WTC11 (cell line): ENCODE results near the gene ETV2. TPM values are rescaled to one million over a fixed set of nuclear protein-coding genes. Genes with fewer than 3 reads are reported as not detected.
A peak's percentile ranks its signal among the peaks of the same experiment; 100 is the strongest.
"Not testable (repeated sequence)": the region's sequence is repeated elsewhere in the genome, so short reads cannot be mapped to it uniquely, and the experiment has no call there.

Source experiments
- ATAC-seq: fragments of 200-7000 bp; cut with Tn5 transposase; 2 replicates; pipeline ENCODE4 v1.10.0; 2021; ENCODE audit warnings: mild to moderate bottlenecking, moderate library complexity
- Bru-seq: library from RNA; stranded (reverse); fragments of 400-500 nt; gene quantifications from one replicate; lab custom pipeline; 2021; lab: Mats Ljungman, UMichigan
- CTCF ChIA-PET: fragments of 300-600 bp; sonication (Branson Sonifier 250); formaldehyde crosslinking; loops from one replicate; lab custom pipeline; 2021; ENCODE audit warnings: antibody characterized with exemption; lab: Charles Lee
- POLR2A ChIA-PET: fragments of 350-600 bp; sonication (Branson Sonifier 250); formaldehyde crosslinking; loops from one replicate; lab custom pipeline; 2021; ENCODE audit warnings: antibody characterized with exemption; lab: Charles Lee
- DNase-seq: peaks from one replicate; pipeline ENCODE4 v3.0.0; 2021; ENCODE audit warnings: low spot score
- H3K27ac Mint-ChIP-seq: 2 replicates; pipeline ENCODE4 v1.8.0; 2021; ENCODE audit warnings: mixed read lengths
- H3K27me3 Mint-ChIP-seq: 2 replicates; pipeline ENCODE4 v1.8.0; 2021; ENCODE audit warnings: low read depth, mild to moderate bottlenecking, moderate library complexity, mixed read lengths
- H3K36me3 Mint-ChIP-seq: 2 replicates; pipeline ENCODE4 v1.8.0; 2021; ENCODE audit warnings: mixed read lengths
- H3K4me1 Mint-ChIP-seq: 2 replicates; pipeline ENCODE4 v1.8.0; 2022; ENCODE audit warnings: mixed read lengths
- H3K4me3 Mint-ChIP-seq: 2 replicates; pipeline ENCODE4 v1.8.0; 2021; ENCODE audit warnings: mild to moderate bottlenecking, moderate library complexity, mixed read lengths
- H3K9me3 Mint-ChIP-seq: 2 replicates; pipeline ENCODE4 v1.8.0; 2021; ENCODE audit warnings: mixed read lengths
- CREM ChIP-seq: sonication (generic); formaldehyde crosslinking; IDR thresholded peaks from 2 replicates; pipeline ENCODE4 v1.8.1; 2022; ENCODE audit warnings: mild to moderate bottlenecking, missing genetic modification reagents, moderate library complexity
- EMX1 ChIP-seq: fragments of 250-450 bp; sonication (Bioruptor Pico); IDR thresholded peaks from 2 replicates; pipeline ENCODE4 v1.8.0; 2021; ENCODE audit warnings: mild to moderate bottlenecking
- GTF2I ChIP-seq: fragments of 250-450 bp; sonication (Bioruptor Pico); conservative IDR thresholded peaks from 2 replicates; pipeline ENCODE4 v1.4.0; 2021; ENCODE audit warnings: mild to moderate bottlenecking
- SMAD4 ChIP-seq: sonication (generic); formaldehyde crosslinking; IDR thresholded peaks from 2 replicates; pipeline ENCODE4 v1.8.0; 2022; ENCODE audit warnings: mild to moderate bottlenecking, missing genetic modification reagents
- SP1 ChIP-seq: sonication (generic); formaldehyde crosslinking; conservative IDR thresholded peaks from 2 replicates; pipeline ENCODE4 v1.8.1; 2022; ENCODE audit warnings: missing genetic modification reagents
- long read RNA-seq, 3 experiments: library from RNA in 1 of 3; library from capped mRNA in 1 of 3; library from polyadenylated mRNA in 1 of 3; unstranded in 2 of 3; stranded (forward) in 1 of 3; transcript quantifications; one replicate each; pipeline ENCODE4 v2.0.0, GENCODE V29; 2021
- total RNA-seq: library from RNA; stranded (reverse); gene quantifications from 3 replicates; pipeline ENCODE4 v1.2.3, GENCODE V29; 2021
- TF ChIP-seq, protein P1 (sequence below): sonication (generic); formaldehyde crosslinking; IDR thresholded peaks from 2 replicates; pipeline ENCODE4 v1.8.0; 2022; ENCODE audit warnings: mild to moderate bottlenecking, missing genetic modification reagents
- TF ChIP-seq, protein P2 (sequence below): sonication (generic); formaldehyde crosslinking; IDR thresholded peaks from 2 replicates; pipeline ENCODE4 v1.8.0; 2022; ENCODE audit warnings: missing genetic modification reagents
- TF ChIP-seq, protein P3 (sequence below): fragments of 200-600 bp; IDR thresholded peaks from 2 replicates; pipeline ENCODE4 v1.8.0; 2022; ENCODE audit warnings: antibody characterized with exemption
- TF ChIP-seq, protein P4 (sequence below): fragments of 250-450 bp; sonication (Bioruptor Pico); IDR thresholded peaks from 2 replicates; pipeline ENCODE4 v1.9.0; 2021; ENCODE audit warnings: mild to moderate bottlenecking

ETV2 gene
- total RNA-seq (1.4 to 1.9 TPM (median 1.7 TPM) in 3 replicates), Bru-seq, nascent RNA (percentile 25 among the genes with signal in this experiment)
- long read RNA-seq, experiment 1, partial matches to known transcripts, result 0 of 3 reads
- long read RNA-seq, experiment 1, other reads (novel, unspliced or antisense), result 0 of 3 reads
- long read RNA-seq, experiment 2, partial matches to known transcripts, result 2 of 4 reads
- long read RNA-seq, experiment 2, other reads (novel, unspliced or antisense), result 0 of 4 reads
- long read RNA-seq, experiment 3, result 0 reads

DNA sequence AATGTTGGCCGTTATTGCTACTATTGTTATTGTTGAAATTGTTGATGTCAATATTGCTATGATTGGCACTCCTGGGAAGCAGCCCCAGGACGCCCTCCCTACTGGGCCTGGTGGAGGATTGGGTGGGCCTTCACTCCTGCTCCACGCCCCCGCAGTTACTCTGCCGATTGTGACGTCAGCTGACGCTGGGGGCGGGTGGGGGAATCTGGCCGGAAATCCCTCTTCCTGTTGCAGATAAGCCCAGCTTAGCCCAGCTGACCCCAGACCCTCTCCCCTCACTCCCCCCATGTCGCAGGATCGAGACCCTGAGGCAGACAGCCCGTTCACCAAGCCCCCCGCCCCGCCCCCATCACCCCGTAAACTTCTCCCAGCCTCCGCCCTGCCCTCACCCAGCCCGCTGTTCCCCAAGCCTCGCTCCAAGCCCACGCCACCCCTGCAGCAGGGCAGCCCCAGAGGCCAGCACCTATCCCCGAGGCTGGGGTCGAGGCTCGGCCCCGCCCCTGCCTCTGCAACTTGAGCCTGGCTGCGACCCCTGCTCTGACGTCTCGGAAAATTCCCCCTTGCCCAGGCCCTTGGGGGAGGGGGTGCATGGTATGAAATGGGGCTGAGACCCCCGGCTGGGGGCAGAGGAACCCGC is at the start of gene ETV2:
Gene ETV2 (plus strand): TSS at position 231 of the 637 bp plus-strand sequence. CDS start 716 bp downstream, outside the sequence.
- Mint-ChIP-seq H3K4me1 (peaks cover 34% of the 10 kb centered on the region), H3K9me3 (no peaks in the 10 kb centered on the region), H3K4me3 (peak within 1 kb of the TSS; percentile 84), H3K36me3 (peaks cover 9% of the 10 kb centered on the region), H3K27ac (peak within 1 kb of the TSS; percentile 79), H3K27me3 (peaks cover 14% of the 10 kb centered on the region)
- TF ChIP-seq SP1 (CRISPR knock-in tag) (peak; percentile 32), CREM (0 out of 2 replicates have a peak, but pooled peaks have one; percentile 43), SMAD4 (CRISPR knock-in tag) (no peak)
- TF ChIP-seq, protein P1, sequence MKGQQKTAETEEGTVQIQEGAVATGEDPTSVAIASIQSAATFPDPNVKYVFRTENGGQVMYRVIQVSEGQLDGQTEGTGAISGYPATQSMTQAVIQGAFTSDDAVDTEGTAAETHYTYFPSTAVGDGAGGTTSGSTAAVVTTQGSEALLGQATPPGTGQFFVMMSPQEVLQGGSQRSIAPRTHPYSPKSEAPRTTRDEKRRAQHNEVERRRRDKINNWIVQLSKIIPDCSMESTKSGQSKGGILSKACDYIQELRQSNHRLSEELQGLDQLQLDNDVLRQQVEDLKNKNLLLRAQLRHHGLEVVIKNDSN (CRISPR knock-in tag), result 0 out of 2 replicates have a peak, but pooled peaks have one; percentile 23
- TF ChIP-seq, protein P2, sequence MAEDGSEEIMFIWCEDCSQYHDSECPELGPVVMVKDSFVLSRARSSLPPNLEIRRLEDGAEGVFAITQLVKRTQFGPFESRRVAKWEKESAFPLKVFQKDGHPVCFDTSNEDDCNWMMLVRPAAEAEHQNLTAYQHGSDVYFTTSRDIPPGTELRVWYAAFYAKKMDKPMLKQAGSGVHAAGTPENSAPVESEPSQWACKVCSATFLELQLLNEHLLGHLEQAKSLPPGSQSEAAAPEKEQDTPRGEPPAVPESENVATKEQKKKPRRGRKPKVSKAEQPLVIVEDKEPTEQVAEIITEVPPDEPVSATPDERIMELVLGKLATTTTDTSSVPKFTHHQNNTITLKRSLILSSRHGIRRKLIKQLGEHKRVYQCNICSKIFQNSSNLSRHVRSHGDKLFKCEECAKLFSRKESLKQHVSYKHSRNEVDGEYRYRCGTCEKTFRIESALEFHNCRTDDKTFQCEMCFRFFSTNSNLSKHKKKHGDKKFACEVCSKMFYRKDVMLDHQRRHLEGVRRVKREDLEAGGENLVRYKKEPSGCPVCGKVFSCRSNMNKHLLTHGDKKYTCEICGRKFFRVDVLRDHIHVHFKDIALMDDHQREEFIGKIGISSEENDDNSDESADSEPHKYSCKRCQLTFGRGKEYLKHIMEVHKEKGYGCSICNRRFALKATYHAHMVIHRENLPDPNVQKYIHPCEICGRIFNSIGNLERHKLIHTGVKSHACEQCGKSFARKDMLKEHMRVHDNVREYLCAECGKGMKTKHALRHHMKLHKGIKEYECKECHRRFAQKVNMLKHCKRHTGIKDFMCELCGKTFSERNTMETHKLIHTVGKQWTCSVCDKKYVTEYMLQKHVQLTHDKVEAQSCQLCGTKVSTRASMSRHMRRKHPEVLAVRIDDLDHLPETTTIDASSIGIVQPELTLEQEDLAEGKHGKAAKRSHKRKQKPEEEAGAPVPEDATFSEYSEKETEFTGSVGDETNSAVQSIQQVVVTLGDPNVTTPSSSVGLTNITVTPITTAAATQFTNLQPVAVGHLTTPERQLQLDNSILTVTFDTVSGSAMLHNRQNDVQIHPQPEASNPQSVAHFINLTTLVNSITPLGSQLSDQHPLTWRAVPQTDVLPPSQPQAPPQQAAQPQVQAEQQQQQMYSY, result no peak
- ChIA-PET CTCF (interaction anchor here (1.4 kb wide), 1 partner anchor 131 kb away, joined by 3 read pairs; no protein-coding TSS in a partner anchor), POLR2A (no interaction called here)
- ATAC-seq (no peak), DNase-seq (peak; percentile 72)

DNA sequence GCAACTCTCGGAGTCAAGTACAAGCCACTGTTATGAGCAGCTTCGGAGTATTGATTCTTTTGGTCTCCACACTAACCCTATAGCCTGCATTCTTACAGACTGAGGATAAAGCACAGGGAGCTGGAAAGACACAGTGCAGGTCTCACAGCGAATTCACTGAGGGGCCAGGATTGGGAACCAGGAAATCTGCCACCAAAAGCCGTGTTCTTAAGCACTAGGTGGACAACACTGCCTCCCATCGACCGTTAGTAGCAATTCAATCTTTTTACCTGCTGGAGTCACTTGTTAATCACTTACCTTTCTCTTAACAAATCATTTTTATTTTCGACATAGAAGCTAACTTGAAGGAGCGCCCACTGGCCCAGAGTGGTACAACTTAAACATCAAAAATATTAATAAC is 49.3 kb upstream of the ETV2 start:
- Mint-ChIP-seq H3K4me1 (no peaks in the 10 kb centered on the region), H3K9me3 (peaks cover 7% of the 10 kb centered on the region), H3K4me3 (no peak overlapping the region), H3K27me3 (peaks cover 19% of the 10 kb centered on the region), H3K27ac (no peak overlapping the region; the same call in 1 of the 2 replicates), H3K36me3 (no peaks in the 10 kb centered on the region)
- ATAC-seq, result peak; percentile 78
- CTCF ChIA-PET, result interaction anchor here (0.6 to 2.3 kb wide), 15 partner anchors 9 to 239 kb away, joined by 3 to 26 read pairs (median 5); partner anchors contain the start of genes DMKN and LIN37
- TF ChIP-seq GTF2I (CRISPR knock-in tag), result no peak
- TF ChIP-seq EMX1 (CRISPR knock-in tag), result no peak
- TF ChIP-seq, protein P3, sequence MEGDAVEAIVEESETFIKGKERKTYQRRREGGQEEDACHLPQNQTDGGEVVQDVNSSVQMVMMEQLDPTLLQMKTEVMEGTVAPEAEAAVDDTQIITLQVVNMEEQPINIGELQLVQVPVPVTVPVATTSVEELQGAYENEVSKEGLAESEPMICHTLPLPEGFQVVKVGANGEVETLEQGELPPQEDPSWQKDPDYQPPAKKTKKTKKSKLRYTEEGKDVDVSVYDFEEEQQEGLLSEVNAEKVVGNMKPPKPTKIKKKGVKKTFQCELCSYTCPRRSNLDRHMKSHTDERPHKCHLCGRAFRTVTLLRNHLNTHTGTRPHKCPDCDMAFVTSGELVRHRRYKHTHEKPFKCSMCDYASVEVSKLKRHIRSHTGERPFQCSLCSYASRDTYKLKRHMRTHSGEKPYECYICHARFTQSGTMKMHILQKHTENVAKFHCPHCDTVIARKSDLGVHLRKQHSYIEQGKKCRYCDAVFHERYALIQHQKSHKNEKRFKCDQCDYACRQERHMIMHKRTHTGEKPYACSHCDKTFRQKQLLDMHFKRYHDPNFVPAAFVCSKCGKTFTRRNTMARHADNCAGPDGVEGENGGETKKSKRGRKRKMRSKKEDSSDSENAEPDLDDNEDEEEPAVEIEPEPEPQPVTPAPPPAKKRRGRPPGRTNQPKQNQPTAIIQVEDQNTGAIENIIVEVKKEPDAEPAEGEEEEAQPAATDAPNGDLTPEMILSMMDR, result peak; percentile 43; the same call in 1 of the 2 replicates
- TF ChIP-seq, protein P4, sequence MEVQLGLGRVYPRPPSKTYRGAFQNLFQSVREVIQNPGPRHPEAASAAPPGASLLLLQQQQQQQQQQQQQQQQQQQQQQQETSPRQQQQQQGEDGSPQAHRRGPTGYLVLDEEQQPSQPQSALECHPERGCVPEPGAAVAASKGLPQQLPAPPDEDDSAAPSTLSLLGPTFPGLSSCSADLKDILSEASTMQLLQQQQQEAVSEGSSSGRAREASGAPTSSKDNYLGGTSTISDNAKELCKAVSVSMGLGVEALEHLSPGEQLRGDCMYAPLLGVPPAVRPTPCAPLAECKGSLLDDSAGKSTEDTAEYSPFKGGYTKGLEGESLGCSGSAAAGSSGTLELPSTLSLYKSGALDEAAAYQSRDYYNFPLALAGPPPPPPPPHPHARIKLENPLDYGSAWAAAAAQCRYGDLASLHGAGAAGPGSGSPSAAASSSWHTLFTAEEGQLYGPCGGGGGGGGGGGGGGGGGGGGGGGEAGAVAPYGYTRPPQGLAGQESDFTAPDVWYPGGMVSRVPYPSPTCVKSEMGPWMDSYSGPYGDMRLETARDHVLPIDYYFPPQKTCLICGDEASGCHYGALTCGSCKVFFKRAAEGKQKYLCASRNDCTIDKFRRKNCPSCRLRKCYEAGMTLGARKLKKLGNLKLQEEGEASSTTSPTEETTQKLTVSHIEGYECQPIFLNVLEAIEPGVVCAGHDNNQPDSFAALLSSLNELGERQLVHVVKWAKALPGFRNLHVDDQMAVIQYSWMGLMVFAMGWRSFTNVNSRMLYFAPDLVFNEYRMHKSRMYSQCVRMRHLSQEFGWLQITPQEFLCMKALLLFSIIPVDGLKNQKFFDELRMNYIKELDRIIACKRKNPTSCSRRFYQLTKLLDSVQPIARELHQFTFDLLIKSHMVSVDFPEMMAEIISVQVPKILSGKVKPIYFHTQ (CRISPR knock-in tag), result no peak
- TF ChIP-seq, all 79 proteins: peak for 1
- POLR2A ChIA-PET, result interaction anchor here (1.3 to 1.4 kb wide), 2 partner anchors 35 to 82 kb away, joined by 3 to 4 read pairs; no protein-coding TSS in a partner anchor
- peak; percentile 40 for DNase-seq

- CTCF ChIA-PET, H3K36me3 Mint-ChIP-seq, POLR2A ChIA-PET, ATAC-seq, H3K9me3 Mint-ChIP-seq, DNase-seq, H3K27ac Mint-ChIP-seq, H3K4me3 Mint-ChIP-seq, H3K4me1 Mint-ChIP-seq: not testable (repeated sequence)
- H3K27me3 Mint-ChIP-seq, result peaks cover 22% of the 10 kb centered on the region
These were observed 46.5 kb upstream of the ETV2 start for GRCh38 chr19:35595026-35595425.
